Tibial nerve (tissue), 4 donors: Measurements from ENCODE around the gene PTTG1.

Experiments used
- EP300 ChIP-seq, 2 donors: sonication (generic); formaldehyde crosslinking; IDR thresholded peaks; one replicate each; pipeline ENCODE4 v1.6.1; 2017; ENCODE audit warnings: antibody characterized with exemption in 2 of 2, mild to moderate bottlenecking in 1 of 2
- POLR2A ChIP-seq, 2 donors: fragments of 450-650 bp; IDR thresholded peaks; one replicate each; pipeline ENCODE4 v1.6.1; 2017; ENCODE audit warnings: antibody characterized with exemption in 2 of 2, mild to moderate bottlenecking in 2 of 2, moderate library complexity in 2 of 2
- TF ChIP-seq, protein P1 (sequence below), 5 experiments: fragments of 200-600 bp in 3 of 5; fragments of 450-650 bp in 2 of 5; sonication (generic) in 3 of 5; IDR thresholded peaks; one replicate each; pipeline ENCODE4 v1.5.1; 2016 to 2019; ENCODE audit warnings: antibody characterized with exemption in 5 of 5, mild to moderate bottlenecking in 3 of 5, moderate library complexity in 2 of 5

- TF ChIP-seq, protein P1, sequence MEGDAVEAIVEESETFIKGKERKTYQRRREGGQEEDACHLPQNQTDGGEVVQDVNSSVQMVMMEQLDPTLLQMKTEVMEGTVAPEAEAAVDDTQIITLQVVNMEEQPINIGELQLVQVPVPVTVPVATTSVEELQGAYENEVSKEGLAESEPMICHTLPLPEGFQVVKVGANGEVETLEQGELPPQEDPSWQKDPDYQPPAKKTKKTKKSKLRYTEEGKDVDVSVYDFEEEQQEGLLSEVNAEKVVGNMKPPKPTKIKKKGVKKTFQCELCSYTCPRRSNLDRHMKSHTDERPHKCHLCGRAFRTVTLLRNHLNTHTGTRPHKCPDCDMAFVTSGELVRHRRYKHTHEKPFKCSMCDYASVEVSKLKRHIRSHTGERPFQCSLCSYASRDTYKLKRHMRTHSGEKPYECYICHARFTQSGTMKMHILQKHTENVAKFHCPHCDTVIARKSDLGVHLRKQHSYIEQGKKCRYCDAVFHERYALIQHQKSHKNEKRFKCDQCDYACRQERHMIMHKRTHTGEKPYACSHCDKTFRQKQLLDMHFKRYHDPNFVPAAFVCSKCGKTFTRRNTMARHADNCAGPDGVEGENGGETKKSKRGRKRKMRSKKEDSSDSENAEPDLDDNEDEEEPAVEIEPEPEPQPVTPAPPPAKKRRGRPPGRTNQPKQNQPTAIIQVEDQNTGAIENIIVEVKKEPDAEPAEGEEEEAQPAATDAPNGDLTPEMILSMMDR (IDR thresholded peaks at IDR 0.05): no peak
- TF ChIP-seq POLR2A (IDR thresholded peaks at IDR 0.05): no peak
- TF ChIP-seq EP300 (IDR thresholded peaks at IDR 0.05): no peak
Observed at GRCh38 chr5:160380041-160380440, 41.6 kb upstream of the PTTG1 start.
